Nasal cavity respiratory epithelium epithelial cell of viscerocranial mucosa (primary cell): ENCODE data around the gene CUL7. TPM values are rescaled to one million over a fixed set of nuclear protein-coding genes. Genes with fewer than 3 reads are reported as not detected.

Experiments
- total RNA-seq: library from RNA; depleted of rRNA; stranded (reverse); fragments of >200 nt; gene quantifications from 2 replicates; pipeline ENCODE4 v1.2.3, GENCODE V29; 2014

Gene CUL7
- 21.9 and 23.6 TPM in 2 replicates for total RNA-seq

DNA sequence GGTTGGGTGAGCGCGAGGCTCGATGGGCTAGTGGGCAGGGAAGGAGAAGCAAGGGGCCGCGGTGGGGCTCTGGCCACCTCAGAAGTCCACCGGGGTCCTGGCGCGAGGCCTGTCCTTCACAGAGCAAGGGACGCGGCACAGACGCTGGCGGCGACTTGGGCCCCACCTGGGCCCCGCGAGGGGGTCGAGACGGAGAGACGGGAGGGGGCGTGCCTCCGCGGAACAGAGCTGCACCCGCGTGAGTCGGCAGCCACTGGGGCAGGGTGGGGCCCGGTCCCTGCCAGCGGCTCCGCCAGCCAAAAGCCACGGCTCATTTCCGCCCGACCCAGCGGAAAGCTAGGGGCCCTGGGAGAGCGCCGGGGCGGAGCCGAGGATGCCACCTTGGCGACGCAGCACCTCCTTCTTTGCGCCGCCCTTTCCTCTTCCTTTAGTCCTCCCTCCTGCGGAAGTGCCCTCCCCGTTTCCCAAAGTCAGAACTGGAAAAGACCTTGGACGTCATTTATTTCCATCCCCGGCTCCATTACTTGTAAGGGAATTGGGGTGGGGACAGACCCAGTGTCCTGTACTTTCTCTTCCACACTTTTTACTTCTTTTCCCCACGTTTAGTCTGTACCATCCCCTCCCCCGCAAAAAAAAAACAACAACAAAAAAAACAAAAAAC is at the start of gene CUL7:
Gene CUL7, minus strand, starts transcription at position 307 of the 661 bp plus-strand sequence. CDS start 1,063 bp downstream, outside the sequence.

DNA sequence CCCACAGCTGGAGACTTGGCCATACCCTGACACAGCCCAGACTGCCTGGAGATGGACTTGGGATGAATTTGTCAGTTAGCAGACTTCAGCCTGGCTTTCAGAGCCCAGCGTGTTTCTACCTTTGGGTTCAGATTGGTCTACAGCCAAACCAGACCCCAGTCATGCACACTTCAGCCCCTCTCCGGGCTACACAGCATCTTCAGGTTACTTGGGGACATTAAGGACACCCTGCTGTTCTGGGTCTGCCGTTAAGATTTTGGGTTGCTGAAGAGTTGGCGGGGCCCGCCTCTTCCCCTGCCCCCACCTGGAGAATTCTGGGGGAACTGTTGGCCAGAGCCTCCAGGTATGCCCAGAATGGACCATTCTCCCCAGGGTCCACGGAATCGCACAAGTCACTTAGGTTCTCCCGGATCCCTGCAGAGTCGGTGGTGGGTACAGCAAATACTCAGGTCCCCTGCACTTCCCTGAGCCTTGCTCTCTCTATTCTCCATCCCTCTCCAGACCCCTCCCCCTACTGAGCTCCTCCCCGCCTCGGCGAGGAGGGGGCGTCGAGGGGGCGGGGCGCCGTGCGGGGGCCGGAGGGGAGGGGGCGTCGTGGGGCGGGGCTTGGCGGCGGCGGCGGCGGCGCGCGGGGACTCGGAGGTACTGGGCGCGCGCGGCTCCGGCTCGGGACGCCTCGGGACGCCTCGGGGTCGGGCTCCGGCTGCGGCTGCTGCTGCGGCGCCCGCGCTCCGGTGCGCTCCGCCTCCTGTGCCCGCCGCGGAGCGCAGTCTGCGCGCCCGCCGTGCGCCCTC is 22.2 kb upstream of the CUL7 start, which contains the start of gene PTK7:
Gene PTK7, plus strand, starts transcription at position 645 of the 794 bp plus-strand sequence. CDS start 175 bp downstream, outside the sequence.

DNA sequence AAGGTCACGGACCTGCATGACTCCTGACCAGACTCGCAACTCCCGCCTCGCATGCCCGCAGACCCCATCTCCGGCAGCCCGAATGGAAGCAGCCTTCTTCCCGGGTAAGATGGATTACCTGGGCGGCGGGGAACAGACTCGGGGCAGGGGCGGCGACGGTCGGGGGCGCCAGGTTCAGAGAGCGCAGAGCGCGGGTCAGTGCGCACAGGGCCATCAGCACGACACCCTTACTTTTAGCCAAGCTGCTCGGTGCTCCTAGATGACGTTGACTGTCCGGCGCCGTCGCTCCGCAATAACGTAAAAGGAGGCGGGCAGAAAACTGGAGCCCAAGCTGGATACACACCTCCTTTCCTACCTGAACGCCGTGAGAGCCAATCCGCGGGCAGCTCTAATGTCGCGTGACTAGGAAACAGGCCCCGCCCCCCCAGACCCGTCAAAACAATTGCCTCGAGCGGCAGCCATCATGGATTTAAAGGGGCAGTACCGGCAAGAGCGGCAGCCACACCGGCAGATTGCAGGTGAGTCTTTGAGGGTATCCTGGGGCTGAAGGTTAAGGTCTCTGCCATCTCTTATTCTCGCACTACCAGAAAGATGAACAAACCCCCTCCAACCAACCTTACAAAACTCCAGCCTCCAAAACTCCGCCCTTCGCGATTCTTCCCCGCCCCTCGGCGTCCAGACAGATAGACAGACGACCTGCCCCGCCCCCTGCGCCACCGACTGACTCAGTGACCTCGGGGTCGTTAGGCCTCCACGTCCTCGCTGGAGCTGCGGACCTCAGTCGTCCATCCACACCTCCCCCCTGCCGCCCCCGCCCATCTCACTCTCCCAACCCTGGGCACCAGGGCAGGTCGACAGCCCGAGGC is 5.8 kb upstream of the CUL7 start, which contains the start of the genes KLC4 and MRPL2:
Gene KLC4, plus strand, starts transcription at position 464 of the 866 bp plus-strand sequence. CDS start 1,705 bp downstream, outside the sequence.
Gene MRPL2, minus strand, starts transcription at position 267 of the 866 bp plus-strand sequence. Its CDS starts 53 bp downstream, at position 214.

DNA sequence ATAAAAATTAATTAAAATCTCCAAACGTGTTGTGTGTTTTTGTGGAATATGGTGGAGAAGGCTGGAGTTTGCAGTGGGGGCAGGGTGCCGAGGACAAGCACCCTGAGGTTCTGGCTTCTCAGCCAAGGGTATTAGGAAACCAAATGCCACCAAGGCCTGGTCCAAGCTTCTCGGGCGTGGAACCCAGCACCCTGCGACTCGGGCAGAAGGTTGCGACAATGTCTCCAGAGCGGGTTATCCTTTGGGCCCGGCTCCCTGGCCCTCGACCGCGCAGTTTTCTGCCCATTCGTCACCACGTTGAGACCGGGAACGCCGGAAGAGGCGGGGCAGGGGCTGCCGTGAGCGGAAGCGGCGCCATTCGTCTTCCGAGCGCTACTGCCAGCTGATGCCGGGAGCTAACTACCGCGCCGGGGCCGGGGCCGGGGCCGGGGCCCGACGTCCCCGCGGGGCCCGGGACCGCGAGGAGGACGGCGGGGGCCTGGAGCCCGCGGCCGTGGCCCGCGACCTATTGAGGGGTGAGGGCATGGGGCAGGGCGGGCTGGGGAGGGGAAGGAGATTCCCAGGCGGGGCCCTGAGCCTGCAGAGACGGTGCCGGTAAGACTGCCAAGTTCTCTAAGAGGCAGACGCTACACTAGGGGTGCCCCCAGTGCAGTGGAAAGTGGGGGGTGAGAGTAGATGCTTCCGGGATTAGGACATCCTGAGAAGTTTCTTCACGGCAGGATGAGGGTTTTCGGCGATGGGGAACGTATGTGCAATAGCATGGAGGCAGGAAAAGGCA is 32.2 kb downstream of the CUL7 start, which contains the start of gene RRP36:
Gene RRP36, plus strand, starts transcription at position 354 of the 778 bp plus-strand sequence. Its CDS starts 32 bp downstream, at position 386.

DNA sequence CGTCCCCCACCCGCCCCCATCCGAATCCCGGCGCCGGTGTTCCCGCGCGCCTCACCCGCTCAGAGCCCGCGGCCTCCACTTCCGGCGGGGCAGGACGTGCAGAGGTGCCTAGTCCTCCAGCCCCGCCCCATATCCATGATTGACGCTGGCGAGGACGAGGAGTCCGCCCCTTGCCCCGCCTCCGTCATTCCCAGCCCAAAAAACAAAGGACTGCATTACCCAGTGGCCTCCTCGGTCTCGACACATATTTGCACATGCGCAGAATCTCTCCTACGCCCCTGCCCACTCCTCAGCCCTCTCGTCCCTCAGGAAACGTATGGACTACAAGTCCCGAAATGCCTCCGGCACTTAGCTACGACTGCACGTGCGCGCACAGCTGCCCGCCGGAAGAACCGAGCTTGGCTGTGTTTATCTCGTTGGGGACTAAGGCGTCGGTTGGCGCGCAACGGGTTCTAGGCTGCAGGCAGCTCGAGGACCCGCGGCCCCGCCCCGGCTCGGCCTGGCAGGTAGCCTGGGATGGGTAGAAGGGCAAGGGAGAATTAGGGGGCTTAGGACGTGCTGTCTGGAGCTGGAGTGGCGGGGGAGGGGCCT is 39.7 kb downstream of the CUL7 start, which contains the start of the genes KLHDC3 and MEA1:
Gene KLHDC3, plus strand, starts transcription at position 407 of the 591 bp plus-strand sequence. CDS start 2,944 bp downstream, outside the sequence.
Gene MEA1, minus strand, starts transcription at position 104 of the 591 bp plus-strand sequence. CDS start 133 bp downstream, outside the sequence.

Other genes with a start within 250 kb of the CUL7 start
- 140 and 154 TPM in 2 replicates for gene RPL7L1, start 174.2 kb downstream of the CUL7 start, total RNA-seq
- not detected in 2 replicates for gene PTCRA, start 137.8 kb downstream of the CUL7 start, total RNA-seq
- gene CNPY3, start 124.4 kb downstream of the CUL7 start, total RNA-seq = 17.1 and 42.9 TPM in 2 replicates
- 0.34 TPM in 1 of 2 replicates, not detected in the other for gene GNMT, start 93.1 kb downstream of the CUL7 start, total RNA-seq
- 43.1 and 59.4 TPM in 2 replicates for gene PEX6, start 74.7 kb downstream of the CUL7 start, total RNA-seq
- gene PPP2R5D, start 69.3 kb downstream of the CUL7 start, total RNA-seq = 18.5 and 27.2 TPM in 2 replicates
- gene MEA1, start 39.9 kb downstream of the CUL7 start, total RNA-seq = 34.1 and 52.6 TPM in 2 replicates
- 52.4 and 53.3 TPM in 2 replicates for gene KLHDC3, start 39.6 kb downstream of the CUL7 start, total RNA-seq
- 85.1 and 91.3 TPM in 2 replicates for gene RRP36, start 32.2 kb downstream of the CUL7 start, total RNA-seq
- 21.8 and 40.3 TPM in 2 replicates for gene MRPL2, start 5.6 kb upstream of the CUL7 start, total RNA-seq
- 14.0 and 16.6 TPM in 2 replicates for gene KLC4, start 5.8 kb upstream of the CUL7 start, total RNA-seq
- 68.4 and 143 TPM in 2 replicates for gene PTK7, start 22.5 kb upstream of the CUL7 start, total RNA-seq
- 33.5 and 34.2 TPM in 2 replicates for gene SRF, start 117.4 kb upstream of the CUL7 start, total RNA-seq
- gene CUL9, start 128.3 kb upstream of the CUL7 start, total RNA-seq = 30.8 and 54.0 TPM in 2 replicates
- 36.7 and 45.8 TPM in 2 replicates for gene DNPH1, start 175.6 kb upstream of the CUL7 start, total RNA-seq
- not detected in 2 replicates for gene TTBK1, start 189.6 kb upstream of the CUL7 start, total RNA-seq
- gene SLC22A7, start 244.4 kb upstream of the CUL7 start, total RNA-seq = not detected in 2 replicates